ENCODE measurements around the gene TEKT1.
"Not testable (repeated sequence)": the region's sequence is repeated elsewhere in the genome, so short reads cannot be mapped to it uniquely, and the experiment has no call there.

The TEKT1 gene

GRCh38 chr17:6775871-6776405 lies 55.6 kb downstream of the TEKT1 start, which contains the start of gene FBXO39:
FBXO39 (plus strand) TSS chr17:6776215; CDS start chr17:6779869, 3,654 bp downstream.
- H3K4me1 ChIP-seq (ENCODE audit: control insufficient read depth, insufficient read depth, low read length): no peaks in the 10 kb centered on the region
- CTCF ChIA-PET: no interaction called here
- no peak within 1 kb of the TSS for H3K27ac ChIP-seq (ENCODE audit: extremely low read depth, low read depth, low read length)
- POLR2A ChIA-PET: no interaction called here
- H3K4me3 ChIP-seq (ENCODE audit: low read depth, low read length): no peak within 1 kb of the TSS
- H3K9me3 ChIP-seq (ENCODE audit: control insufficient read depth, insufficient read depth, low read depth, low read length): no peaks in the 10 kb centered on the region; the same call in 1 of the 2 replicates
- H3K36me3 ChIP-seq (ENCODE audit: control insufficient read depth in 2 of 2, insufficient read depth in 1 of 2, low read length in 2 of 2): no peaks in the 10 kb centered on the region
- TF ChIP-seq ZNF426 (tag by site-specific recombination; IDR thresholded peaks at IDR 0.05): no peak
- no peak for TF ChIP-seq FEZF1 (tag by site-specific recombination; IDR thresholded peaks at IDR 0.05)
- no peak for TF ChIP-seq ZNF416 (tag by site-specific recombination; IDR thresholded peaks at IDR 0.05)
- no peak for TF ChIP-seq ZNF473 (tag by site-specific recombination; IDR thresholded peaks at IDR 0.05)
- TF ChIP-seq ZNF645 (tag by site-specific recombination; IDR thresholded peaks at IDR 0.05): no peak

- POLR2A ChIA-PET; H3K4me1 ChIP-seq (ENCODE audit: control insufficient read depth, insufficient read depth, low read length); H3K36me3 ChIP-seq (ENCODE audit: control insufficient read depth in 2 of 2, insufficient read depth in 1 of 2, low read length in 2 of 2); H3K9me3 ChIP-seq (ENCODE audit: control insufficient read depth, insufficient read depth, low read depth, low read length); H3K27ac ChIP-seq (ENCODE audit: extremely low read depth, low read depth, low read length); CTCF ChIA-PET; H3K4me3 ChIP-seq (ENCODE audit: low read depth, low read length): not testable (repeated sequence)
- TF ChIP-seq ZNF146 (tag by site-specific recombination; IDR thresholded peaks at IDR 0.05) (peak; percentile 88), ZNF280D (tag by site-specific recombination; IDR thresholded peaks at IDR 0.05) (0 out of 2 replicates have a peak, but pooled peaks have one; percentile 22)
These were observed 56.6 kb downstream of the TEKT1 start for GRCh38 chr17:6774906-6775305.

GRCh38 chr17:6772016-6772415 lies 59.5 kb downstream of the TEKT1 start:
- Histone ChIP-seq H3K4me1 (ENCODE audit: control insufficient read depth, insufficient read depth, low read length) (no peaks in the 10 kb centered on the region), H3K9me3 (ENCODE audit: control insufficient read depth, insufficient read depth, low read depth, low read length) (no peaks in the 10 kb centered on the region; the same call in 1 of the 2 replicates), H3K36me3 (ENCODE audit: control insufficient read depth in 2 of 2, insufficient read depth in 1 of 2, low read length in 2 of 2) (no peaks in the 10 kb centered on the region), H3K4me3 (ENCODE audit: low read depth, low read length) (no peak overlapping the region), H3K27ac (ENCODE audit: extremely low read depth, low read depth, low read length) (no peak overlapping the region)
- no peak for TF ChIP-seq AEBP2 (tag by site-specific recombination; IDR thresholded peaks at IDR 0.05; ENCODE audit: borderline replicate concordance)
- TF ChIP-seq ZNF677 (tag by site-specific recombination; IDR thresholded peaks at IDR 0.05): no peak
- no peak for TF ChIP-seq ZNF112 (tag by site-specific recombination; IDR thresholded peaks at IDR 0.05)
- CTCF ChIA-PET: interaction anchor here (1.1 kb wide), 1 partner anchor 71 kb away, joined by 4 read pairs; no protein-coding TSS in a partner anchor
- POLR2A ChIA-PET: no interaction called here

- no peak overlapping the region for H3K27ac ChIP-seq (ENCODE audit: extremely low read depth, low read depth, low read length)
- H3K4me3 ChIP-seq (ENCODE audit: low read depth, low read length): no peak overlapping the region
- POLR2A ChIA-PET: no interaction called here
- H3K4me1 ChIP-seq (ENCODE audit: control insufficient read depth, insufficient read depth, low read length): no peaks in the 10 kb centered on the region
- H3K9me3 ChIP-seq (ENCODE audit: control insufficient read depth, insufficient read depth, low read depth, low read length): no peaks in the 10 kb centered on the region; the same call in 1 of the 2 replicates
- CTCF ChIA-PET: interaction anchor here (0.6 to 0.7 kb wide), 2 partner anchors 98 to 142 kb away, joined by 3 read pairs; no protein-coding TSS in a partner anchor
- H3K36me3 ChIP-seq (ENCODE audit: control insufficient read depth in 2 of 2, insufficient read depth in 1 of 2, low read length in 2 of 2): no peaks in the 10 kb centered on the region
- TF ChIP-seq ZNF404 (tag by site-specific recombination; IDR thresholded peaks at IDR 0.05) (no peak), ZNF37A (tag by site-specific recombination; IDR thresholded peaks at IDR 0.05) (no peak), MZF1 (tag by site-specific recombination; IDR thresholded peaks at IDR 0.05; ENCODE audit: borderline replicate concordance) (no peak), ZNF521 (tag by site-specific recombination; IDR thresholded peaks at IDR 0.05) (no peak), ZNF837 (tag by site-specific recombination; IDR thresholded peaks at IDR 0.05) (no peak), ZNF544 (tag by site-specific recombination; IDR thresholded peaks at IDR 0.05) (no peak), ZSCAN4 (tag by site-specific recombination; IDR thresholded peaks at IDR 0.05) (no peak), ZNF394 (tag by site-specific recombination; IDR thresholded peaks at IDR 0.05; ENCODE audit: borderline replicate concordance) (no peak), ZNF670 (tag by site-specific recombination; IDR thresholded peaks at IDR 0.05; ENCODE audit: low read depth) (no peak), ZNF335 (tag by site-specific recombination; conservative IDR thresholded peaks at IDR 0.05) (no peak)
These were observed 63.1 kb downstream of the TEKT1 start for GRCh38 chr17:6768447-6768846.

All from HEK293 (cell line).